ENCODE results near the gene BEGAIN. TPM values are rescaled to one million over a fixed set of nuclear protein-coding genes. Genes with fewer than 3 reads are reported as not detected.

The BEGAIN gene
- total RNA-seq, 4 donors from 2014 or later = 9.6 to 17.0 (median 11.6) TPM

- no peaks in the 10 kb centered on the region for H3K9me3 ChIP-seq
- no peak for TF ChIP-seq EP300 (IDR thresholded peaks at IDR 0.05)
- no peak for TF ChIP-seq POLR2A (IDR thresholded peaks at IDR 0.05)
- TF ChIP-seq CTCF (IDR thresholded peaks at IDR 0.05) = no peak
- H3K27ac ChIP-seq = no peak overlapping the region
- DNase-seq (ENCODE audit: low spot score in 2 of 2) = no peak
- 88 to 96% methylated on average over 5 of the region's 11 CpGs for WGBS, 2 donors
- no peak overlapping the region for H3K4me3 ChIP-seq
- H3K36me3 ChIP-seq = no peaks in the 10 kb centered on the region
- peaks cover 0 to 29% (median 6%) of the 10 kb centered on the region in 4 donors for H3K4me1 ChIP-seq
- peaks cover 0 to 46% of the 10 kb centered on the region in 2 donors for H3K27me3 ChIP-seq
These were observed 21.1 kb downstream of the BEGAIN start for GRCh38 chr14:100566119-100566518.

GRCh38 chr14:100565650-100566049 lies 21.6 kb downstream of the BEGAIN start:
- Histone ChIP-seq H3K4me3 (no peak overlapping the region), H3K4me1 (peaks cover 0 to 29% (median 6%) of the 10 kb centered on the region in 4 donors), H3K27ac (no peak overlapping the region), H3K36me3 (no peaks in the 10 kb centered on the region), H3K27me3 (peaks cover 0 to 43% of the 10 kb centered on the region in 2 donors), H3K9me3 (no peaks in the 10 kb centered on the region)
- no peak for DNase-seq (ENCODE audit: low spot score in 2 of 2)
- 75 to 91% methylated on average over 2 to 3 of the region's 3 CpGs for WGBS, 2 donors
- TF ChIP-seq CTCF (IDR thresholded peaks at IDR 0.05) (no peak), EP300 (IDR thresholded peaks at IDR 0.05) (no peak), POLR2A (IDR thresholded peaks at IDR 0.05) (no peak)

GRCh38 chr14:100564512-100564911 lies 22.7 kb downstream of the BEGAIN start:
- H3K4me1 ChIP-seq = peaks cover 0 to 29% (median 6%) of the 10 kb centered on the region in 4 donors
- no peak for DNase-seq (ENCODE audit: low spot score in 2 of 2)
- H3K9me3 ChIP-seq = no peaks in the 10 kb centered on the region
- 43 to 55% methylated on average over 6 of the region's 6 CpGs for WGBS, 2 donors
- H3K4me3 ChIP-seq = no peak overlapping the region
- no peak for TF ChIP-seq EP300 (IDR thresholded peaks at IDR 0.05)
- no peak for TF ChIP-seq POLR2A (IDR thresholded peaks at IDR 0.05)
- TF ChIP-seq CTCF (IDR thresholded peaks at IDR 0.05) = no peak
- no peaks in the 10 kb centered on the region for H3K36me3 ChIP-seq
- H3K27me3 ChIP-seq = peaks cover 0 to 31% of the 10 kb centered on the region in 2 donors
- H3K27ac ChIP-seq = no peak overlapping the region

GRCh38 chr14:100562751-100563150 lies 24.5 kb downstream of the BEGAIN start:
- no peak overlapping the region for H3K4me3 ChIP-seq
- 76 to 81% methylated on average over 18 of the region's 18 CpGs for WGBS, 2 donors
- no peaks in the 10 kb centered on the region for H3K36me3 ChIP-seq
- H3K27me3 ChIP-seq = peaks cover 0 to 20% of the 10 kb centered on the region in 2 donors
- peaks cover 0 to 20% (median 0%) of the 10 kb centered on the region in 4 donors for H3K4me1 ChIP-seq
- TF ChIP-seq POLR2A (IDR thresholded peaks at IDR 0.05) (no peak), EP300 (IDR thresholded peaks at IDR 0.05) (no peak), CTCF (IDR thresholded peaks at IDR 0.05) (no peak)
- H3K9me3 ChIP-seq = no peaks in the 10 kb centered on the region
- no peak for DNase-seq (ENCODE audit: low spot score in 2 of 2)
- no peak overlapping the region for H3K27ac ChIP-seq

- no peak overlapping the region for H3K4me3 ChIP-seq
- H3K4me1 ChIP-seq = peaks cover 0 to 23% (median 0%) of the 10 kb centered on the region in 4 donors
- H3K9me3 ChIP-seq = no peaks in the 10 kb centered on the region
- H3K27me3 ChIP-seq = peaks cover 0 to 6% of the 10 kb centered on the region in 2 donors
- no peaks in the 10 kb centered on the region for H3K36me3 ChIP-seq
- no peak for DNase-seq (ENCODE audit: low spot score in 2 of 2)
- WGBS, 2 donors = 74 to 79% methylated on average over 4 to 15 of the region's 15 CpGs
- no peak overlapping the region for H3K27ac ChIP-seq
- TF ChIP-seq CTCF (IDR thresholded peaks at IDR 0.05) = no peak
- TF ChIP-seq EP300 (IDR thresholded peaks at IDR 0.05) = no peak
- no peak for TF ChIP-seq POLR2A (IDR thresholded peaks at IDR 0.05)
These were observed 26.2 kb downstream of the BEGAIN start for GRCh38 chr14:100561005-100561404.
